Ishikawa (cell line): Measurements from ENCODE around the gene OR2D2.

Experiments used
- EP300 ChIP-seq: IDR thresholded peaks from 2 replicates; pipeline ENCODE4 v1.6.1; 2012; ENCODE audit warnings: borderline replicate concordance
- NFIC ChIP-seq: IDR thresholded peaks from 2 replicates; pipeline ENCODE4 v1.6.1; 2012
- RAD21 ChIP-seq: IDR thresholded peaks from 2 replicates; pipeline ENCODE4 v1.6.1; 2012; ENCODE audit warnings: low read depth
- TAF1 ChIP-seq: IDR thresholded peaks from 2 replicates; pipeline ENCODE4 v1.6.1; 2012; ENCODE audit warnings: low read depth, mild to moderate bottlenecking
- TEAD4 ChIP-seq: IDR thresholded peaks from 2 replicates; pipeline ENCODE4 v1.6.1; 2012
- YY1 ChIP-seq: IDR thresholded peaks from 2 replicates; pipeline ENCODE4 v1.6.1; 2012; ENCODE audit warnings: low read depth
- TF ChIP-seq, protein P1 (sequence below): IDR thresholded peaks from 2 replicates; pipeline ENCODE4 v1.6.1; 2012; ENCODE audit warnings: low read depth, mild to moderate bottlenecking

GRCh38 chr11:6925007-6925577 is 32.8 kb upstream of the OR2D2 start:
- TF ChIP-seq RAD21 (no peak), YY1 (no peak), TAF1 (no peak), NFIC (no peak), EP300 (no peak), TEAD4 (no peak)
- TF ChIP-seq, protein P1, sequence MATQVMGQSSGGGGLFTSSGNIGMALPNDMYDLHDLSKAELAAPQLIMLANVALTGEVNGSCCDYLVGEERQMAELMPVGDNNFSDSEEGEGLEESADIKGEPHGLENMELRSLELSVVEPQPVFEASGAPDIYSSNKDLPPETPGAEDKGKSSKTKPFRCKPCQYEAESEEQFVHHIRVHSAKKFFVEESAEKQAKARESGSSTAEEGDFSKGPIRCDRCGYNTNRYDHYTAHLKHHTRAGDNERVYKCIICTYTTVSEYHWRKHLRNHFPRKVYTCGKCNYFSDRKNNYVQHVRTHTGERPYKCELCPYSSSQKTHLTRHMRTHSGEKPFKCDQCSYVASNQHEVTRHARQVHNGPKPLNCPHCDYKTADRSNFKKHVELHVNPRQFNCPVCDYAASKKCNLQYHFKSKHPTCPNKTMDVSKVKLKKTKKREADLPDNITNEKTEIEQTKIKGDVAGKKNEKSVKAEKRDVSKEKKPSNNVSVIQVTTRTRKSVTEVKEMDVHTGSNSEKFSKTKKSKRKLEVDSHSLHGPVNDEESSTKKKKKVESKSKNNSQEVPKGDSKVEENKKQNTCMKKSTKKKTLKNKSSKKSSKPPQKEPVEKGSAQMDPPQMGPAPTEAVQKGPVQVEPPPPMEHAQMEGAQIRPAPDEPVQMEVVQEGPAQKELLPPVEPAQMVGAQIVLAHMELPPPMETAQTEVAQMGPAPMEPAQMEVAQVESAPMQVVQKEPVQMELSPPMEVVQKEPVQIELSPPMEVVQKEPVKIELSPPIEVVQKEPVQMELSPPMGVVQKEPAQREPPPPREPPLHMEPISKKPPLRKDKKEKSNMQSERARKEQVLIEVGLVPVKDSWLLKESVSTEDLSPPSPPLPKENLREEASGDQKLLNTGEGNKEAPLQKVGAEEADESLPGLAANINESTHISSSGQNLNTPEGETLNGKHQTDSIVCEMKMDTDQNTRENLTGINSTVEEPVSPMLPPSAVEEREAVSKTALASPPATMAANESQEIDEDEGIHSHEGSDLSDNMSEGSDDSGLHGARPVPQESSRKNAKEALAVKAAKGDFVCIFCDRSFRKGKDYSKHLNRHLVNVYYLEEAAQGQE: no peak
